Astrocyte of the cerebellum (primary cell): ENCODE measurements around the gene ZSWIM8.

ENCODE experiments used
- DNase-seq: peaks from one replicate; pipeline ENCODE4 v3.0.0-alpha.2; 2011; ENCODE audit warnings: low read depth
- H3K4me3 ChIP-seq: 2 replicates; pipeline ENCODE4 v1.5.1; 2011; ENCODE audit warnings: mild to moderate bottlenecking, low read depth, low read length, moderate library complexity
- CTCF ChIP-seq: IDR thresholded peaks from 2 replicates; pipeline ENCODE4 v1.5.1; 2012; ENCODE audit warnings: low read length, low read depth, moderate library complexity, mild to moderate bottlenecking; ENCODE audit errors: missing control alignments
- in situ Hi-C: cut with HindIII; loops from 2 replicates; pipeline ENCODE4 v1.10.0; 2017; ENCODE audit warnings: low sequenced_read_pairs

The ZSWIM8 gene

GRCh38 chr10:73796766-73797165, 11.4 kb downstream of the ZSWIM8 start:
- in situ Hi-C loops, result no loop called here
- no peak for TF ChIP-seq CTCF
- no peak overlapping the region for H3K4me3 ChIP-seq
- DNase-seq, result no peak

GRCh38 chr10:73797324-73798025, 12.1 kb downstream of the ZSWIM8 start:
- no peak for DNase-seq
- in situ Hi-C loops, result no loop called here
- no peak for TF ChIP-seq CTCF
- no peak overlapping the region for H3K4me3 ChIP-seq

GRCh38 chr10:73798087-73798486, 12.7 kb downstream of the ZSWIM8 start:
- no peak for DNase-seq
- H3K4me3 ChIP-seq, result no peak overlapping the region
- in situ Hi-C loops, result no loop called here
- no peak for TF ChIP-seq CTCF

DNA sequence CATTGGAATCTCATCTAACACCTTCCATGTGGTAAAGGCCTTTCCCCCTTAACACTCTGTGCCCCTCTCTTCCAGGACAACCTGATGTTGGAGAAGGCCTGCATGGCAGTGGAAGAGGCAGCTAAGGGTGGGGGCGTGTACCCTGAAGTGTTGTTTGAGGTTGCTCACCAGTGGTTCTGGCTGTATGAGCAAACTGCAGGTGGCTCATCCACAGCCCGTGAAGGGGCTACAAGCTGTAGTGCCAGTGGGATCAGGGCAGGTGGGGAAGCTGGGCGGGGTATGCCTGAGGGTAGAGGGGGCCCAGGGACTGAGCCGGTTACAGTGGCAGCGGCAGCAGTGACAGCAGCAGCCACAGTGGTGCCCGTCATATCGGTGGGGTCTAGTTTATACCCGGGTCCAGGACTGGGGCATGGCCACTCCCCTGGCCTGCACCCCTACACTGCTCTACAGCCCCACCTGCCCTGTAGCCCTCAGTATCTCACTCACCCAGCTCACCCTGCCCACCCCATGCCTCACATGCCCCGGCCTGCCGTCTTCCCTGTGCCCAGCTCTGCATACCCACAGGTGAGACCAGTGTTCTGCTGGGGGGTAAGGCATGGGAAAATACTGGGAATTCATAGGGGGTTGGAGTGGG, 13.6 kb downstream of the ZSWIM8 start:
- DNase-seq, result no peak
- no peak overlapping the region for H3K4me3 ChIP-seq
- no peak for TF ChIP-seq CTCF
- in situ Hi-C loops, result no loop called here

DNA sequence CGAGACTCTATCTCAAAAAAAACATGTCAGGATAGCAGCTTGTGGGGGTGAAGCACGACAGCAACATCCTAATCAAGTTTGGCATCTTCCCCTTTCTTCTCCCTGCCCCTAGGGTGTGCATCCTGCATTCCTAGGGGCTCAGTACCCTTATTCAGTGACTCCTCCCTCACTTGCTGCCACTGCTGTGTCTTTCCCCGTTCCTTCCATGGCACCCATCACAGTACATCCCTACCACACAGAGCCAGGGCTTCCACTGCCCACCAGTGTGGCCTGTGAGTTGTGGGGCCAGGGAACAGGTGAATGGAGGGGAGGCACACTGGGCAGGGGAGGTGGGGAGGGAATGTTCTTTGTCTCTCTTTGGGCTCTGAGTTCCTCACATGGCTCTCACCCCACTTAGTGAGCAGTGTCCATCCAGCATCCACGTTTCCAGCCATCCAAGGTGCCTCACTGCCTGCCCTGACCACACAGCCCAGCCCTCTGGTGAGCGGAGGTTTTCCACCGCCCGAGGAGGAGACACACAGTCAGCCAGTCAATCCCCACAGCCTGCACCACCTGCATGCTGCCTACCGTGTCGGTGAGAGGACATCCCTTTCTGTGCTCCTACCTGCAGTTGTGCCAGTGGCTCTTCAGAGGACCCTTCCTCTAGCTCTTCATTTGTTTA, 14.6 kb downstream of the ZSWIM8 start:
- H3K4me3 ChIP-seq, result no peak overlapping the region
- in situ Hi-C loops, result no loop called here
- TF ChIP-seq CTCF, result no peak
- no peak for DNase-seq

DNA sequence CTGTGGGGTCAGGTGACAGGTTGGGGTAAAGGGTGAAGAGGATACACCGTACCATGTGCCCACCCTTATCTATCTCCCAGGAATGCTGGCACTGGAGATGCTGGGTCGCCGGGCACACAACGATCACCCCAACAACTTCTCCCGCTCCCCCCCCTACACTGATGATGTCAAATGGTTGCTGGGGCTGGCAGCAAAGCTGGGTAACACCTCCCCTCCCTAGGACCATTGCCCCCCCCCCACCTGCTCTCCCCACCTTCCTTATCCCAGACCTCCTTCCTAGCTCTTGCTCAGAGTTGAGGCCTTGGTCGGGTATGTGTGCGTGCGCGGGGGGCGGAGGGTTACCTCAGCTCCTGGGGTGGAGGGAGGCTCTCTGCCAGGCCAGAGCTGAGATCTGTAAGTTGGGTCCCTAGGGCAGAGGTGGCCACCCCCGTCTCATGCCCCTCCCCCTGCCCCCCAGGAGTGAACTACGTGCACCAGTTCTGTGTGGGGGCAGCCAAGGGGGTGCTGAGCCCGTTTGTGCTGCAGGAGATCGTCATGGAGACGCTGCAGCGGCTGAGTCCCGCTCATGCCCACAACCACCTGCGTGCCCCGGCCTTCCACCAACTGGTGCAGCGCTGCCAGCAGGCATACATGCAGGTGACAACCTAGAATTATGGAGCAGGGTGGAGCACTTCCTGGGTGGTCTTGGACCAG, 15.3 kb downstream of the ZSWIM8 start:
- in situ Hi-C loops, result no loop called here
- DNase-seq, result no peak
- H3K4me3 ChIP-seq, result no peak overlapping the region
- no peak for TF ChIP-seq CTCF
